GM23248 (cell line): ENCODE data around the gene DCHS2. TPM values are rescaled to one million over a fixed set of nuclear protein-coding genes. Genes with fewer than 3 reads are reported as not detected.

Source experiments
- DNase-seq: peaks from one replicate; pipeline ENCODE4 v3.0.0-alpha.2; 2015
- H2AFZ ChIP-seq: fragments of 200-600 bp; sonication (generic); 2 replicates; pipeline ENCODE4 v1.6.1; 2016; ENCODE audit warnings: antibody characterized with exemption
- H3F3A ChIP-seq: fragments of 200-600 bp; sonication (generic); 2 replicates; pipeline ENCODE4 v1.6.1; 2016; ENCODE audit warnings: mild to moderate bottlenecking, antibody characterized with exemption, mixed run types; ENCODE audit not compliant: insufficient read depth
- H3K27ac ChIP-seq: fragments of 200-600 bp; sonication (generic); 2 replicates; pipeline ENCODE4 v1.5.1; 2016; ENCODE audit warnings: mild to moderate bottlenecking
- H3K27me3 ChIP-seq: fragments of 200-600 bp; sonication (generic); replicated peaks from 2 replicates; pipeline ENCODE4 v1.6.1; 2016; ENCODE audit warnings: mild to moderate bottlenecking; ENCODE audit not compliant: insufficient read depth
- H3K36me3 ChIP-seq: fragments of 200-600 bp; sonication (generic); 2 replicates; pipeline ENCODE4 v1.6.1; 2016; ENCODE audit warnings: low read depth, mild to moderate bottlenecking
- H3K4me1 ChIP-seq: fragments of 200-600 bp; sonication (generic); 2 replicates; pipeline ENCODE4 v1.6.1; 2016; ENCODE audit warnings: mild to moderate bottlenecking; ENCODE audit not compliant: insufficient read depth
- H3K4me2 ChIP-seq: fragments of 200-600 bp; sonication (generic); one replicate; pipeline ENCODE4 v1.6.1; 2016; ENCODE audit warnings: mild to moderate bottlenecking; ENCODE audit not compliant: unreplicated experiment
- H3K4me3 ChIP-seq: fragments of 200-600 bp; sonication (generic); 2 replicates; pipeline ENCODE4 v1.5.1; 2016; ENCODE audit warnings: mild to moderate bottlenecking
- H3K79me2 ChIP-seq: fragments of 200-600 bp; sonication (generic); 2 replicates; pipeline ENCODE4 v1.6.1; 2016; ENCODE audit warnings: mild to moderate bottlenecking; ENCODE audit not compliant: insufficient read depth
- H3K9ac ChIP-seq: fragments of 200-600 bp; sonication (generic); 2 replicates; pipeline ENCODE4 v1.6.1; 2016; ENCODE audit warnings: mild to moderate bottlenecking
- H3K9me2 ChIP-seq: fragments of 200-600 bp; sonication (generic); 2 replicates; pipeline ENCODE4 v1.6.1; 2016; ENCODE audit warnings: mixed run types, mild to moderate bottlenecking, moderate library complexity; ENCODE audit not compliant: insufficient read depth
- H3K9me3 ChIP-seq: fragments of 200-600 bp; sonication (generic); one replicate; pipeline ENCODE4 v1.6.1; 2017; ENCODE audit warnings: low read depth
- H4K20me1 ChIP-seq: fragments of 200-600 bp; sonication (generic); 2 replicates; pipeline ENCODE4 v1.6.0; 2016; ENCODE audit not compliant: insufficient read depth
- EZH2 ChIP-seq: fragments of 200-600 bp; sonication (generic); IDR thresholded peaks from 2 replicates; pipeline ENCODE4 v1.6.1; 2018; ENCODE audit warnings: antibody characterized with exemption, mild to moderate bottlenecking; ENCODE audit not compliant: insufficient read depth, poor library complexity, severe bottlenecking
- EZH2phosphoT487 ChIP-seq: fragments of 200-600 bp; sonication (generic); IDR thresholded peaks from 2 replicates; pipeline ENCODE4 v1.6.1; 2018; ENCODE audit warnings: antibody characterized with exemption, moderate library complexity, mild to moderate bottlenecking, low read depth; ENCODE audit not compliant: insufficient read depth
- WGBS, 2 experiments: methylation state at CpG; one replicate each; pipeline ENCODE4 v1.1.6; 2015 to 2017; ENCODE audit warnings: low lambda C conversion rate in 2 of 2, low coverage in 1 of 2; ENCODE audit errors: missing lambda C conversion rate in 2 of 2; 5-methylcytosine and 5-hydroxymethylcytosine counted together
- in situ Hi-C: fragments of 300-500 bp; cut with MboI; formaldehyde crosslinking; loops from 2 replicates; pipeline ENCODE4 v1.15.0; 2020
- polyA plus RNA-seq: library from polyadenylated mRNA; unstranded; fragments of >200 nt; fragmentation: Nextera tagmentation; extraction: Ambion mirVana; gene quantifications from 2 replicates; pipeline ENCODE4 v1.2.1, GENCODE V29; 2016
- total RNA-seq: library from RNA; depleted of rRNA; stranded (reverse); fragments of >200 nt; shearing (Covaris generic); gene quantifications from 2 replicates; pipeline ENCODE4 v1.2.3, GENCODE V29; 2014

The DCHS2 gene
- total and polyA plus RNA-seq, 2 experiments from 2014 or later: not detected

DNA sequence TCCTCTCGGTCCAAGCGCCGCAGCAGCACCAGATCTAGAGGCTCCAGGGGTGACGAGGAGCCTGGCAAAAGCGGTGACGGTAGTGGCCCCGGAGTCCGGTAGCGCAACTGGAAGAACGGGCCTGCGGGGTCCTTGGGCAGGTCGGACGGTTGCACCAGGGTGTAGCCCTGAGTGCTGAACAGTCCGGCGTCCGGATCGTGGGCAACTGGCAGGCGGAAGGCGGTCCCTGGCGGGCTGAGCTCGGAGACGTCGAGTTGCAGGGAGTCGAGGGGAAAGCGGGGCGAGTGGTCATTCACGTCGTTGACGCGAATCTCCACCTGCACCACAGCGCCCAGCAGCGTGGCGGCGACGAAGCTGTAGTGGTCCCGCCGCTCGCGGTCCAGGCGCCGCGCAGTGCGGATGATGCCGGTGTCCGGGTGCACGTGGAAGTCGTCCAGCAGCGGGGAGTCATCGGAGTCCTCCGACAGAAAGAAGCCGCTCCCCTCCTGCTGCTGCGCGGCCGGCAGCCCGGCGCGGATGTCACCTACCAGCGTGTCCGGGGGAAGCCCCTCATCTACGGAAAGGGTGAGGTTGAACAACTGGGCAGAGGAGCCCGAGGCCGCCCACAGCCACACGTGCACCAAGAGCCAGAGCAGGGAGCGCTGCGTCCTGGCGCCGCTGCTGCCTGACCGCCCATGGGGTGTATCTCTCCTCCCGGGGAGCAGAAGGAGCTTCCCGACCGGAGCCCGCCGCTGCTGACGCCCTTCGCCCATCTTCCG is 837 bp downstream of the DCHS2 start:
- no peak for TF ChIP-seq EZH2phosphoT487
- no peak for TF ChIP-seq EZH2
- Histone ChIP-seq H3K9ac (no peak overlapping the region), H3K27ac (no peak overlapping the region), H3K4me1 (no peaks in the 10 kb centered on the region), H3K79me2 (no peaks in the 10 kb centered on the region), H3K4me2 (no peak overlapping the region), H3K9me2 (no peaks in the 10 kb centered on the region), H3F3A (no peaks in the 10 kb centered on the region), H3K4me3 (0 out of 2 replicates have a peak overlapping the region, but pooled peaks have one; percentile 11), H3K9me3 (no peaks in the 10 kb centered on the region), H3K36me3 (no peaks in the 10 kb centered on the region), H2AFZ (peak overlapping the region; percentile 42), H4K20me1 (no peaks in the 10 kb centered on the region), H3K27me3 (peaks cover 56% of the 10 kb centered on the region)
- 4 to 5% methylated on average over 69 of the region's 76 CpGs for WGBS, 2 experiments
- in situ Hi-C loops: no loop called here
- peak; percentile 6 for DNase-seq

DNA sequence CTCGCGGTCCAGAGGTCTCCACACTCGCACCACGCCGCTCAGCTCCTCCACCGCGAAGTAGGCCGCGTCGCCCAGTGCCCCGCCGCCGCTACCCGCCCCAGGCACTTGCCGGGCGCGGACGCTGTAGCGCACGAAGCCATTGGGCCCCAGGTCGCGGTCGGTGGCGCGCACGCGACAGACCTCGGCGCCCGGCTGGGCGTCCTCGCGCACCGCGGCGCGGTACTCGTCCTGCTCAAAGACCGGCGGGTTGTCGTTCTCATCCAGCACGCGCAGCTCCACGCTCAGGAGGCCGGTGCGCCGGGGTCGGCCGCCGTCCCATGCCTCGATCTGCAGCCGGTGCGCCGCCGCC is 1.4 kb downstream of the DCHS2 start:
- 5% methylated on average over 36 to 50 of the region's 55 CpGs for WGBS, 2 experiments
- peaks cover 56% of the 10 kb centered on the region for H3K27me3 ChIP-seq
- H3K9ac ChIP-seq: no peak overlapping the region
- H4K20me1 ChIP-seq: no peaks in the 10 kb centered on the region
- H3K79me2 ChIP-seq: no peaks in the 10 kb centered on the region
- no peaks in the 10 kb centered on the region for H3K36me3 ChIP-seq
- no peaks in the 10 kb centered on the region for H3K9me2 ChIP-seq
- H3K27ac ChIP-seq: no peak overlapping the region
- H3K4me3 ChIP-seq: no peak overlapping the region
- no peak overlapping the region for H3K4me2 ChIP-seq
- no peak for DNase-seq
- TF ChIP-seq EZH2 (no peak), EZH2phosphoT487 (no peak)
- H3K9me3 ChIP-seq: no peaks in the 10 kb centered on the region
- no peaks in the 10 kb centered on the region for H3F3A ChIP-seq
- in situ Hi-C loops: no loop called here
- no peak overlapping the region for H2AFZ ChIP-seq
- no peaks in the 10 kb centered on the region for H3K4me1 ChIP-seq

DNA sequence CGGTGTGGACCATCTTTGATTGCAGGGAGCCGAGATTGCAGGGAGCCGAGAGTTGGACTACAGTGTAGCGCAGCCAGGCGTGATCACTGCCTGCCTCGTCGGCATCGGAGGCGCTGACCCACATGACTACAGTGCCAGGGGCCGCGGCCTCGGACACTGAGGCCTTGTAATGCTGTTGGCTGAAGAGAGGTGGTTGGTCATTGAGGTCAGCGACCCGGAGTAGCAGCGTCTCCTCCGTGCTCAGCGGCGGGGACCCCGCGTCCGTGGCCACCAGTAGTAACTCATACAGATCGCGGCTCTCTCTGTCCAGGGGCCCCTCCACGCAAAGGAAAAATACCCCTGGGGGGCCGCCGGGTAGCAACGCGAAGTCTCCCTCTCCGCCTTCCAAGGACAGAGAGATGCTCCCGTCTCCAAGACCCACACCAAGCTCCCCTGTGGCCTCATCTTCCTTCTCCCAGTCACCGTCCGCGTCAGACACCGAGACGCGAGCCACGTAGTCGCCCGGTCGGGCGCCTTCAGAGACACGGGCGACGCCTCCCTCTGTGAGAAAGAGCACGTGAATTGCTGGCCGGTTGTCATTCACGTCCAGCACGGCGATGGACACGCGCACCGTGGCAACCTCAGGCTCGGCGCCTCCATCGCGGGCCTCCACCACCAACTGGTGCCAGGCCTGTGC is 1.9 kb downstream of the DCHS2 start:
- no peak for TF ChIP-seq EZH2
- no peak for TF ChIP-seq EZH2phosphoT487
- Histone ChIP-seq H2AFZ (no peak overlapping the region), H3K79me2 (no peaks in the 10 kb centered on the region), H3K36me3 (no peaks in the 10 kb centered on the region), H3K9me3 (no peaks in the 10 kb centered on the region), H3K4me3 (no peak overlapping the region), H3K9me2 (no peaks in the 10 kb centered on the region), H3F3A (no peaks in the 10 kb centered on the region), H3K4me2 (no peak overlapping the region), H3K9ac (no peak overlapping the region), H3K27me3 (peaks cover 51% of the 10 kb centered on the region), H3K4me1 (no peaks in the 10 kb centered on the region), H3K27ac (no peak overlapping the region), H4K20me1 (no peaks in the 10 kb centered on the region)
- in situ Hi-C loops: no loop called here
- WGBS, 2 experiments: 48 to 57% methylated on average over 48 to 55 of the region's 56 CpGs
- DNase-seq: no peak

DNA sequence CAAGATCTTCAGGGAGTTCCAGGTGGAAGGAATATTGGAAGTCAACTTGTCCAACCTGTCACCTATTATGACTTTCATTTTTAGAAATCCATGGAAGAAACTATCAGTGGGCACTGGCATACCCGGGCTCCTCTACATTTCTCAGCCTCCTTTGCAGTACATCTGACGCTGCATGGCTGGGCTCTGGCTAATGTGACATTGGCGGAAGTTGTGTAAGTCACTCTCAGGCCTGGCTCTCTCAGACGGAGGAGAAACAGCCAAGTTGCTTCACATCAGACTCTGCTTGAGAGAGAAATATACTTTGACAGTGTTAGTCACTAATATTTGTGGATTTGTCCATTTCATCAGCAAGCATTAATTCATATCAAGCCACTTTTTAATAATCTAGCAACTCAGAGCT is 4.5 kb downstream of the DCHS2 start:
- Histone ChIP-seq H3K36me3 (no peaks in the 10 kb centered on the region), H4K20me1 (no peaks in the 10 kb centered on the region), H2AFZ (no peak overlapping the region), H3K4me3 (no peak overlapping the region), H3K9me2 (no peaks in the 10 kb centered on the region), H3K4me1 (no peaks in the 10 kb centered on the region), H3F3A (no peaks in the 10 kb centered on the region), H3K27ac (no peak overlapping the region), H3K79me2 (no peaks in the 10 kb centered on the region), H3K27me3 (peaks cover 26% of the 10 kb centered on the region), H3K4me2 (no peak overlapping the region), H3K9me3 (no peaks in the 10 kb centered on the region), H3K9ac (no peak overlapping the region)
- TF ChIP-seq EZH2phosphoT487: no peak
- in situ Hi-C loops: no loop called here
- DNase-seq: no peak
- 8 to 14% methylated on average over 4 of the region's 4 CpGs for WGBS, 2 experiments
